HEK293T (cell line): ENCODE data around the gene TTLL11.

Experiments used
- BHLHE40 ChIP-seq: fragments of 450-650 bp; IDR thresholded peaks from 2 replicates; pipeline ENCODE4 v1.6.1; 2016; ENCODE audit warnings: mild to moderate bottlenecking, moderate library complexity, borderline replicate concordance
- FOXA1 ChIP-seq: fragments of 450-650 bp; IDR thresholded peaks from 2 replicates; pipeline ENCODE4 v1.6.1; 2016; ENCODE audit warnings: mild to moderate bottlenecking
- FOXK2 ChIP-seq: fragments of 450-650 bp; IDR thresholded peaks from 2 replicates; pipeline ENCODE4 v1.6.1; 2016; ENCODE audit warnings: mild to moderate bottlenecking
- L3MBTL2 ChIP-seq: fragments of 450-650 bp; conservative IDR thresholded peaks from 2 replicates; pipeline ENCODE4 v1.6.1; 2016; ENCODE audit warnings: mild to moderate bottlenecking
- SP1 ChIP-seq: fragments of 450-650 bp; IDR thresholded peaks from 2 replicates; pipeline ENCODE4 v1.6.1; 2017
- SUZ12 ChIP-seq: fragments of 450-650 bp; IDR thresholded peaks from 2 replicates; pipeline ENCODE4 v1.6.1; 2016; ENCODE audit warnings: mild to moderate bottlenecking
- TARDBP ChIP-seq: fragments of 450-650 bp; IDR thresholded peaks from 2 replicates; pipeline ENCODE4 v1.6.1; 2016

DNA sequence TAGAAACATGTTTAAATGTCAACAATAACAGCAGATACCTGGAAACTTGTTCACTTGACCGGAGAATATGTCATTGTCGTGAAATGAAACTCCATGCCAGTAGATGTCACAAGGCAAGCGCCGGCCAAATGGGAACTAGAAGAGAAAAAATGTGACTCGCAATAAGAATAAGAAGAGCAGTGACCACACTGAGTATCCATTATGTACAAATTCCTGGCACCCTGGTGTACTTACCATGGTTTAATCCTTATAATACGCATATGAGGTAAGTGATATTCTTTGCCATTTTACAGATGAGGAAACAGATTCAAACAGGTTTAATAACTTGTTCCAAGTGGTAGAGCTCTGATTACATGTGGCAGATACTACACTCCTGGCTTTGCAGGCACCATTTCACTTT is 53.9 kb downstream of the TTLL11 start:
- TF ChIP-seq SP1 (no peak), FOXA1 (no peak), FOXK2 (no peak), SUZ12 (no peak), L3MBTL2 (no peak), TARDBP (no peak), BHLHE40 (no peak)
